Spleen (tissue), 11 donors: ENCODE measurements around the gene UNC13B. TPM values are rescaled to one million over a fixed set of nuclear protein-coding genes. Genes with fewer than 3 reads are reported as not detected.

Experiments
- DNase-seq: peaks from one replicate; pipeline ENCODE4 v3.0.0-alpha.2; 2020
- H3K27ac ChIP-seq, 8 donors: fragments of 200-600 bp; sonication (generic) in 7 of 8; 1 replicate in 4 of 8; 2 replicates in 4 of 8; pipeline versions ENCODE4 v1.5.0 to v1.8.0; 2016 to 2021; ENCODE audit warnings: inconsistent platforms in 4 of 8, mild to moderate bottlenecking in 4 of 8, moderate library complexity in 1 of 8
- H3K27me3 ChIP-seq, 7 donors: fragments of 200-600 bp; sonication (generic) in 6 of 7; replicated peaks in 1 of 7; 1 replicate in 4 of 7; 2 replicates in 3 of 7; pipeline versions ENCODE4 v1.5.0 to v1.8.0; 2016 to 2021; ENCODE audit warnings: inconsistent platforms in 3 of 7, mild to moderate bottlenecking in 1 of 7
- H3K36me3 ChIP-seq, 6 donors: fragments of 200-600 bp; sonication (generic) in 5 of 6; 1 replicate in 4 of 6; 2 replicates in 2 of 6; pipeline versions ENCODE4 v1.5.0 to v1.8.0; 2016 to 2021; ENCODE audit warnings: inconsistent platforms in 2 of 6
- H3K4me1 ChIP-seq, 6 donors: fragments of 200-600 bp; sonication (generic) in 5 of 6; 1 replicate in 3 of 6; 2 replicates in 3 of 6; pipeline versions ENCODE4 v1.5.0 to v1.8.0; 2016 to 2021; ENCODE audit warnings: inconsistent platforms in 3 of 6
- H3K4me3 ChIP-seq, 8 donors: fragments of 200-600 bp; sonication (generic) in 7 of 8; 1 replicate in 4 of 8; 2 replicates in 4 of 8; pipeline versions ENCODE4 v1.5.0 to v1.8.0; 2016 to 2021; ENCODE audit warnings: inconsistent platforms in 4 of 8, mild to moderate bottlenecking in 4 of 8, moderate library complexity in 2 of 8
- H3K9me3 ChIP-seq, 8 donors: fragments of 200-600 bp; sonication (generic) in 7 of 8; 1 replicate in 4 of 8; 2 replicates in 4 of 8; pipeline versions ENCODE4 v1.5.0 to v1.8.0; 2016 to 2021; ENCODE audit warnings: inconsistent platforms in 4 of 8
- CTCF ChIP-seq, 11 experiments: fragments of 200-600 bp in 7 of 11; fragments of 450-650 bp in 4 of 11; sonication (generic) in 4 of 11; IDR thresholded peaks in 8 of 11; conservative IDR thresholded peaks in 3 of 11; 1 replicate in 7 of 11; 2 replicates in 4 of 11; pipeline versions ENCODE4 v1.4.0 to v1.8.0; 2016 to 2021; ENCODE audit warnings: antibody characterized with exemption in 11 of 11, inconsistent platforms in 4 of 11, mild to moderate bottlenecking in 1 of 11
- POLR2A ChIP-seq, 3 donors: fragments of 450-650 bp; IDR thresholded peaks; one replicate each; pipeline ENCODE4 v1.5.1; 2017; ENCODE audit warnings: antibody characterized with exemption in 3 of 3, mild to moderate bottlenecking in 1 of 3
- POLR2AphosphoS5 ChIP-seq, 3 donors: sonication (generic); formaldehyde crosslinking; IDR thresholded peaks; one replicate each; pipeline ENCODE4 v1.5.1; 2017; ENCODE audit warnings: antibody characterized with exemption in 3 of 3
- WGBS, 5 donors: extraction: QIAGEN DNeasy Blood & Tissue Kit in 3 of 5; methylation state at CpG; one replicate each; pipeline versions ENCODE4 v1.1.5 to v1.1.7; 2013 to 2018; 5-methylcytosine and 5-hydroxymethylcytosine counted together
- intact Hi-C: fragments of 100-400 bp; cut with DNase I; formaldehyde crosslinking; loops from one replicate; pipeline ENCODE4 v1.15.0; 2023; ENCODE audit warnings: low total_unique reads
- polyA plus RNA-seq, 3 donors: library from polyadenylated mRNA; stranded (reverse); fragments of 200-250 nt; gene quantifications; one replicate each; pipeline ENCODE4 v1.2.1, GENCODE V29; 2013
- total RNA-seq, 7 donors: library from RNA; depleted of rRNA in 3 of 7; stranded (reverse); fragments of >200 nt in 3 of 7; fragmentation: NEBNext Ultra II Directional in 4 of 7; extraction: Animal tissue kit (Norgen Biotek cat#: 25700) in 4 of 7; gene quantifications; one replicate each; pipeline versions ENCODE4 v1.1.0 to v1.2.1, GENCODE V29; 2016 to 2021
- donor health status: healthy with polysubstance abuse.
- donor health status: DM: no; HTN: no; CAD: no; lungs with moderate emphysema.
- donor health status: DM: no; HTN: no; CAD: no.
- donor health status: Bipolar disorder and iron deficiency.
- donor health status: healthy.
- donor health status: DM: no; HTN: no; CAD: no.
- donor health status: DM: yes; HTN: yes; CAD: no.

Gene UNC13B
- total and polyA plus RNA-seq, 10 donors, result 2.4 to 18.7 (median 12.1) TPM

- Histone ChIP-seq H3K4me3 (no peak overlapping the region), H3K9me3 (peaks cover 0 to 51% (median 25%) of the 10 kb centered on the region in 8 donors), H3K4me1 (no peaks in the 10 kb centered on the region), H3K27ac (no peak overlapping the region), H3K36me3 (no peaks in the 10 kb centered on the region), H3K27me3 (no peaks in the 10 kb centered on the region)
- no peak for DNase-seq
- WGBS, 5 donors, result 63 to 72% (median 65%) methylated on average over 4 of the region's 4 CpGs
- intact Hi-C loops, result no loop called here
- TF ChIP-seq POLR2A (IDR thresholded peaks at IDR 0.05) (no peak), POLR2AphosphoS5 (IDR thresholded peaks at IDR 0.05) (no peak), CTCF (IDR thresholded peaks at IDR 0.05 in 8 of 11, conservative IDR thresholded peaks at IDR 0.05 in 3 of 11) (no peak)
Measured at GRCh38 chr9:35198191-35198590, 36.4 kb downstream of the UNC13B start.

DNA sequence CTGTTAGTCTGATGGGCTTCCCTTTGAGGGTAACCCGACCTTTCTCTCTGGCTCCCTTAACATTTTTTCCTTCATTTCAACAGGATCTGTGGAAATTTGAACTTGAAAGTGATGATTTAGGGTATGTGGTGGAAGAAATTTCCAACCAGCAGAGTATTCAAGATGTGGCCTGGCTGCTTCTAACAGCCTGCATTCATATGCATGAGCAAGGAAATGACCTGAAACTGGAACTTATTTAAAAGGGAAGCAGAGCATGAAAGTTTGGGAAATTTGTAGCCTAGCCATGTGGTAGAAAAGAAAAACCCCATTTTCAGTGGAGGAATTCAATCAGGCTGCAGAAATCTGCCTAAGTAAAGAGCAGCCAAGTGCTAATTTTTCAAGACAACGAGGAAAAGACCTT lies 41.7 kb downstream of the UNC13B start:
- DNase-seq, result no peak

DNA sequence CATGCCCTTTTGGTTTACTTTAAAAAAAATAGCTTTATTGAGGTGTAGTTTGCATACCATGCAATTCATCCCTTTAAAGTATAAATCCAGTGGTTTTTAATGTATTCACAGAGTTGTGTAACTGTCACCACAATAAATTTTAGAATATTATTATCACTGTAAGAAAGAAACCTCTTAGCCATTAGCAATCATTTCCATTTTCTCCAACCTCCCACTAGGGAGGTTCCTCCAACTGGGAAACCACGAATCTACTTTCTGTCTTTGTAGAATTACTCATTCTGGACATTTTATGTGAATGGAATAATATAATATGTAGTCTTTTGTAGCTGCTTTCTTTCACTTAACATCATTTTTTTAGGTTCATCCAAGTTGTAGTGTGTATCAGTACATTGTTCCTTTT lies 43.5 kb downstream of the UNC13B start:
- Histone ChIP-seq H3K36me3 (peaks cover 0 to 5% (median 0%) of the 10 kb centered on the region in 6 donors), H3K9me3 (peaks cover 8 to 55% (median 37%) of the 10 kb centered on the region in 8 donors), H3K27me3 (no peaks in the 10 kb centered on the region), H3K4me1 (no peaks in the 10 kb centered on the region), H3K4me3 (no peak overlapping the region), H3K27ac (no peak overlapping the region)
- TF ChIP-seq POLR2AphosphoS5 (IDR thresholded peaks at IDR 0.05), result no peak
- no peak for TF ChIP-seq POLR2A (IDR thresholded peaks at IDR 0.05)
- TF ChIP-seq CTCF (IDR thresholded peaks at IDR 0.05 in 8 of 11, conservative IDR thresholded peaks at IDR 0.05 in 3 of 11), result no peak
- no peak for DNase-seq
- intact Hi-C loops, result no loop called here
- whole genome bisulfite sequencing, 5 donors, result 60 to 85% (median 75%) methylated on average over 1 of the region's 1 CpG

More for the DNA sequence above, 41.7 kb downstream of the UNC13B start:
- H3K27ac ChIP-seq, result no peak overlapping the region
- no peaks in the 10 kb centered on the region for H3K27me3 ChIP-seq
- peaks cover 8 to 63% (median 43%) of the 10 kb centered on the region in 8 donors for H3K9me3 ChIP-seq
- H3K4me1 ChIP-seq, result no peaks in the 10 kb centered on the region
- 82 to 85% (median 84%) methylated on average over 2 of the region's 2 CpGs for WGBS, 5 donors
- TF ChIP-seq POLR2A (IDR thresholded peaks at IDR 0.05) (no peak), CTCF (IDR thresholded peaks at IDR 0.05 in 8 of 11, conservative IDR thresholded peaks at IDR 0.05 in 3 of 11) (no peak), POLR2AphosphoS5 (IDR thresholded peaks at IDR 0.05) (no peak)
- peaks cover 0 to 5% (median 0%) of the 10 kb centered on the region in 6 donors for H3K36me3 ChIP-seq
- intact Hi-C loops, result no loop called here
- H3K4me3 ChIP-seq, result no peak overlapping the region

DNA sequence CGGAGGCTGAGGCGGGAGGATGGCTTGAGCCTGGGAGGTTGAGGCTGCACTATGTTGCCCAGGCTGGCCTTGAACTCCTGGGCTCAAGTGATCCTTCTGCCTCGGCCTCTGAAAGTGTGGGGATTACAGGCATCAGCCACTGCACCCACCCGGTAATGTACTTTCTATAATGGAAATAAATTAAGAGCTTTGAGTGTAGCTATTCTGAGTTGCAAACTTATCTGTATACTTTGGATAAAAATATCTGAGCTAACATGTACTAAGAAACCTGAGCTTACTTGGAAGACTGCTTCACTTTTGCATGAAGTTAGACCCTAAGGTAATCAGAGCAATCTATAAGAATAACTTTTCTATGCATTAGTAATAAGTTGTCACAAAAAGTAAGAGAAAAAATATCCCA lies 50.0 kb downstream of the UNC13B start:
- peaks cover 0 to 4% (median 0%) of the 10 kb centered on the region in 8 donors for H3K9me3 ChIP-seq
- DNase-seq, result no peak
- intact Hi-C loops, result no loop called here
- H3K36me3 ChIP-seq, result no peaks in the 10 kb centered on the region
- no peaks in the 10 kb centered on the region for H3K27me3 ChIP-seq
- WGBS, 5 donors, result 92 to 98% (median 94%) methylated on average over 4 of the region's 4 CpGs
- no peak overlapping the region for H3K27ac ChIP-seq
- H3K4me3 ChIP-seq, result no peak overlapping the region
- H3K4me1 ChIP-seq, result no peaks in the 10 kb centered on the region
- no peak for TF ChIP-seq POLR2A (IDR thresholded peaks at IDR 0.05)
- no peak for TF ChIP-seq POLR2AphosphoS5 (IDR thresholded peaks at IDR 0.05)
- no peak for TF ChIP-seq CTCF (IDR thresholded peaks at IDR 0.05 in 8 of 11, conservative IDR thresholded peaks at IDR 0.05 in 3 of 11)
